Esophagus muscularis mucosa (tissue), 4 donors: ENCODE results near the gene CD27. TPM values are rescaled to one million over a fixed set of nuclear protein-coding genes. Genes with fewer than 3 reads are reported as not detected.

ENCODE experiments used
- DNase-seq: peaks from one replicate; pipeline ENCODE4 v3.0.0-alpha.2; 2017; ENCODE audit errors: extremely low spot score
- H3K27ac ChIP-seq, 4 donors: fragments of 200-600 bp; sonication (generic); replicated peaks in 1 of 4; 1 replicate in 3 of 4; 2 replicates in 1 of 4; pipeline ENCODE4 v1.5.1; 2016 to 2019; ENCODE audit warnings: mild to moderate bottlenecking in 1 of 4
- H3K27me3 ChIP-seq, 4 donors: fragments of 200-600 bp; sonication (generic); one replicate each; pipeline versions ENCODE4 v1.5.1 to v1.6.0; 2016 to 2019
- H3K36me3 ChIP-seq, 4 donors: fragments of 200-600 bp; sonication (generic); one replicate each; pipeline ENCODE4 v1.5.1; 2016 to 2019
- H3K4me1 ChIP-seq, 4 donors: fragments of 200-600 bp; sonication (generic); one replicate each; pipeline ENCODE4 v1.5.1; 2016 to 2019
- H3K4me3 ChIP-seq, 4 donors: fragments of 200-600 bp; sonication (generic); 1 replicate in 2 of 4; 2 replicates in 2 of 4; pipeline ENCODE4 v1.5.1; 2016 to 2019; ENCODE audit warnings: mild to moderate bottlenecking in 4 of 4, moderate library complexity in 1 of 4
- H3K9me3 ChIP-seq, 4 donors: fragments of 200-600 bp; sonication (generic); 1 replicate in 3 of 4; 2 replicates in 1 of 4; pipeline ENCODE4 v1.5.1; 2016 to 2019
- CTCF ChIP-seq, 3 experiments: fragments of 200-600 bp in 2 of 3; fragments of 450-650 bp in 1 of 3; sonication (generic) in 2 of 3; IDR thresholded peaks; one replicate each; pipeline ENCODE4 v1.5.1; 2017 to 2019; ENCODE audit warnings: antibody characterized with exemption in 3 of 3, mild to moderate bottlenecking in 2 of 3, moderate library complexity in 1 of 3
- EP300 ChIP-seq: sonication (generic); formaldehyde crosslinking; IDR thresholded peaks from one replicate; pipeline ENCODE4 v1.6.1; 2017; ENCODE audit warnings: antibody characterized with exemption
- POLR2A ChIP-seq: fragments of 450-650 bp; IDR thresholded peaks from one replicate; pipeline ENCODE4 v1.6.1; 2017; ENCODE audit warnings: antibody characterized with exemption, moderate library complexity, mild to moderate bottlenecking, low read depth
- POLR2AphosphoS5 ChIP-seq, 2 donors: sonication (generic); formaldehyde crosslinking; IDR thresholded peaks; one replicate each; pipeline ENCODE4 v1.6.1; 2017; ENCODE audit warnings: antibody characterized with exemption in 2 of 2
- WGBS: methylation state at CpG from one replicate; pipeline ENCODE4 v1.1.5; 2018; 5-methylcytosine and 5-hydroxymethylcytosine counted together
- intact Hi-C: fragments of 100-400 bp; cut with DNase I; formaldehyde crosslinking; loops from one replicate; pipeline ENCODE4 v1.15.1; 2023
- total RNA-seq, 4 donors: library from RNA; depleted of rRNA; stranded (reverse); fragments of >200 nt; gene quantifications; one replicate each; pipeline versions ENCODE4 v1.1.0 to v1.2.1, GENCODE V29; 2016

The CD27 gene
- total RNA-seq, 4 donors from 2014 or later = 0.66 TPM; not detected in 3

DNA sequence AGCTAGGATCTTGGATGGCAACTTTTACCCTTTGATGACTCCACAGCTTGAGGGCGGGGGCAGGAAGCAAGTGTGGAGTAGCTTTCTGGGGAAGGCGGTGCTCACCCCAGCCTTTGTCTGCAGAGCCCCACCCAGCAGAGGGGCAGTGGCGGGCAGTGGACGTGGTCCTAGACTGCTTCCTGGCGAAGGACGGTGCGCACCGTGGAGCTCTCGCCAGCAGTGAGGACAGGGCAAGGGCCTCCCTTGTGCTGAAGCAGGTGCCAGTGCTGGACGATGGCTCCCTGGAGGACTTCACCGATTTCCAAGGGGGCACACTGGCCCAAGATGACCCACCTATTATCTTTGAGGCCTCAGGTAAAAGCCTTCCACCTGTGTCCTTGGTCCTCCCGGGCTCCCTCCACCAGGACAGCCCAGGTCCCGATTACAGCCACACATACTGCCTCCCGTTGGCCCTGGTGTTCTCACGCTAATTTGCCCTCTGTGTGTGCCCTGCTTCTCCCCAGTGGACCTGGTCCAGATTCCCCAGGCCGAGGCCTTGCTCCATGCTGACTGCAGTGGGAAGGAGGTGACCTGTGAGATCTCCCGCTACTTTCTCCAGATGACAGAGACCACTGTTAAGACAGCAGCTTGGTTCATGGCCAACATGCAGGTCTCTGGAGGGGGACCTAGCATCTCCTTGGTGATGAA lies 8.3 kb downstream of the CD27 start:
- no peaks in the 10 kb centered on the region for H3K9me3 ChIP-seq
- peak; percentile 4 to 45 for TF ChIP-seq POLR2AphosphoS5 (IDR thresholded peaks at IDR 0.05)
- TF ChIP-seq POLR2A = no peak
- intact Hi-C loops = no loop called here
- DNase-seq = no peak
- H3K27ac ChIP-seq = peak overlapping the region; percentile 96 to 99 (median 97)
- peaks cover 22 to 51% (median 47%) of the 10 kb centered on the region in 4 donors for H3K4me1 ChIP-seq
- WGBS = 52% methylated on average over 7 of the region's 17 CpGs
- H3K4me3 ChIP-seq = peak overlapping the region; percentile 63 to 79 (median 73)
- peaks cover 0 to 4% (median 0%) of the 10 kb centered on the region in 4 donors for H3K27me3 ChIP-seq
- peaks cover 10 to 44% (median 36%) of the 10 kb centered on the region in 4 donors for H3K36me3 ChIP-seq

DNA sequence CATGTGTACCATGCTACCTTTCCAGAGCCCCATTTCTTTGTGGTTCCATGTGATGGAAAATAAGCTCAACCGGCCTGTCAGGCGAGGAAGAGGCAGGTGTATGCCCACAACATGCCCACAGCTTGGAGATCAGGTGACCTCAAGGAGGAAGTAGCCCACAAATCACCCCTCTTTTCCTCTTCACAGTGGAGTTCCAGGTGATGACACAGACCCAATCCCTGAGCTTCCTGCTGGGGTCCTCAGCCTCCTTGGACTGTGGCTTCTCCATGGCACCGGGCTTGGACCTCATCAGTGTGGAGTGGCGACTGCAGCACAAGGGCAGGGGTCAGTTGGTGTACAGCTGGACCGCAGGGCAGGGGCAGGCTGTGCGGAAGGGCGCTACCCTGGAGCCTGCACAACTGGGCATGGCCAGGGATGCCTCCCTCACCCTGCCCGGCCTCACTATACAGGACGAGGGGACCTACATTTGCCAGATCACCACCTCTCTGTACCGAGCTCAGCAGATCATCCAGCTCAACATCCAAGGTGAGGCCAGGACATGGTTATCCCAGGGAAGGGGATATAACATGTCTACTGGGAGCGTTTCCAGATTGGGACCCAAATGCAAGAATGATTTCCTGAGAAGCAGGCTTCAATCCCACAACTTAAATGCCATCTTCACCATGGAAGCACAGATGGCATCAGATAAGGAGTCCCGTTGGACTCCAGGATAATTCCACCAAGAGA lies 12.6 kb downstream of the CD27 start:
- intact Hi-C loops = no loop called here
- H3K4me3 ChIP-seq = no peak overlapping the region
- peak overlapping the region in 1 of 4 donors; percentile 26 for H3K27ac ChIP-seq
- 87% methylated on average over 9 of the region's 12 CpGs for WGBS
- peaks cover 24 to 34% (median 29%) of the 10 kb centered on the region in 4 donors for H3K4me1 ChIP-seq
- no peaks in the 10 kb centered on the region for H3K9me3 ChIP-seq
- DNase-seq = no peak
- H3K36me3 ChIP-seq = peaks cover 35 to 83% (median 77%) of the 10 kb centered on the region in 4 donors
- H3K27me3 ChIP-seq = no peaks in the 10 kb centered on the region
- TF ChIP-seq POLR2AphosphoS5 (IDR thresholded peaks at IDR 0.05) = no peak
- no peak for TF ChIP-seq EP300
- TF ChIP-seq POLR2A = no peak
- no peak for TF ChIP-seq CTCF (IDR thresholded peaks at IDR 0.05)

DNA sequence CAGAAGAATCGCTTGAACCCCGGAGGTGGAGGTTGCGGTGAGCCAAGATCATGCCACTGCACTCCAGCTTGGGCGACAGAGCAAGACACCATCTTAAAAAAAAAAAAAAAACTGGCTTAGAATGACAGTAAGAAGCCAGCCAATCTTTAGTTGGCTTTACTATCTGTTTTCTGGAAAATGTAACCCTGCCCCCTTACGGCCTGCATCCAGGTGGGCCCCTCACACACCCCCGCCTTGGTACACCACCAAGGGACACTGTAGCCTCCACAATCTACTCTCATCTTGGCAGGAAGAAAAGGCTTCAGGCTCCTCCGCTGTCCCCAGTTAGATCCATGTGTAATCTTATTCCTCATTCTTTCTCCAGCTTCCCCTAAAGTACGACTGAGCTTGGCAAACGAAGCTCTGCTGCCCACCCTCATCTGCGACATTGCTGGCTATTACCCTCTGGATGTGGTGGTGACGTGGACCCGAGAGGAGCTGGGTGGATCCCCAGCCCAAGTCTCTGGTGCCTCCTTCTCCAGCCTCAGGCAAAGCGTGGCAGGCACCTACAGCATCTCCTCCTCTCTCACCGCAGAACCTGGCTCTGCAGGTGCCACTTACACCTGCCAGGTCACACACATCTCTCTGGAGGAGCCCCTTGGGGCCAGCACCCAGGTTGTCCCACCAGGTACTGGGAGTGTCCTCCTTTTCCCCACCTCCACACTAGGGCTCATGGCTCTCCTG lies 13.7 kb downstream of the CD27 start:
- H3K4me3 ChIP-seq = no peak overlapping the region
- no peak for TF ChIP-seq CTCF (IDR thresholded peaks at IDR 0.05)
- TF ChIP-seq EP300 = no peak
- TF ChIP-seq POLR2A = no peak
- TF ChIP-seq POLR2AphosphoS5 (IDR thresholded peaks at IDR 0.05) = no peak
- H3K4me1 ChIP-seq = peaks cover 14 to 34% (median 25%) of the 10 kb centered on the region in 4 donors
- no peak overlapping the region for H3K27ac ChIP-seq
- H3K27me3 ChIP-seq = no peaks in the 10 kb centered on the region
- DNase-seq = no peak
- 90% methylated on average over 14 of the region's 14 CpGs for WGBS
- intact Hi-C loops = no loop called here
- no peaks in the 10 kb centered on the region for H3K9me3 ChIP-seq
- peaks cover 40 to 91% (median 86%) of the 10 kb centered on the region in 4 donors for H3K36me3 ChIP-seq

DNA sequence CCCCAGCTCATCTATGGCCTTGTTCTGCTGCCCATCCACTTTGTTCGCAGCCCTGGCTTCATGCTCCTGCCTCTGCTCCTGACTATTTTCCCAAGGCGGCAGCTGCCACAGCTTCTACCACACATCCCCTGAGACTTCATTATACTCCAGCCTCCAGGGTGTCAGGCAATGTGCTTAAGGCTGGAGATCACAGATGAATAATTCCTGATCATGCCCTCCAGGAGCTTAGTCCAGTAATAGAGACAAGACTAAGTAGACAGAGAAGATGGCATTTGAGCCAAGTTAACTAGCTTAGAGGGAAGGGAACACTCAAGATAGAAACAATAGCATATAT lies 14.2 kb downstream of the CD27 start:
- Histone ChIP-seq H3K36me3 (peaks cover 42 to 91% (median 88%) of the 10 kb centered on the region in 4 donors), H3K4me3 (no peak overlapping the region), H3K9me3 (no peaks in the 10 kb centered on the region), H3K27me3 (no peaks in the 10 kb centered on the region), H3K4me1 (peaks cover 15 to 34% (median 23%) of the 10 kb centered on the region in 4 donors), H3K27ac (no peak overlapping the region)
- DNase-seq = no peak
- WGBS = 96% methylated on average over 2 of the region's 2 CpGs
- intact Hi-C loops = no loop called here
- TF ChIP-seq EP300 = no peak
- TF ChIP-seq POLR2A = no peak
- TF ChIP-seq CTCF (IDR thresholded peaks at IDR 0.05) = no peak
- TF ChIP-seq POLR2AphosphoS5 (IDR thresholded peaks at IDR 0.05) = no peak
